GM19324 (cell line): ENCODE data around the gene USP53.
"Not testable (repeated sequence)": the region's sequence is repeated elsewhere in the genome, so short reads cannot be mapped to it uniquely, and the experiment has no call there.

Experiments
- ATAC-seq: cut with Tn5 transposase; IDR thresholded peaks from one replicate; pipeline ENCODE4 v1.9.1; 2021; ENCODE audit warnings: mild to moderate bottlenecking, moderate library complexity; ENCODE audit not compliant: unreplicated experiment, low FRiP score

USP53 gene

DNA sequence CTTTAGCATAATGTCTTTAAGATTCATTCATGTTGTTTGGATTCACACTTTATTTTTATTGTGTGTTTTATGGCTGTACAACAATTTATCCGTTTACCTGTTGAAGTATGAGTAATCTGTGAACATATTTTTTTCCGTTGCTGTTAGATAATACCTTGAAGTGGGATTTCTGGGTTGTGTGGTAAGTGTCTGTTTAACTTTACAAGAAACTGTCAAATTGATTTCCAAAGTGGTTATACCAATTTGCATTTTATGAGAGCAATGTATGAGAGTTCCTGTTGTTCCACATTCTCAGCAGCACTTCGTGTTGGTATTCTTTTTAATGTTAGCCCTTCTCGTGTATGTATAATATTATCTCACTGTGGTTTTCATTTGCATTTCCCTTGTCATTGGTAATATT is 53.6 kb downstream of the USP53 start:
- ATAC-seq, result no peak

- ATAC-seq, result no peak
Measured at GRCh38 chr4:119268466-119268865, 56.0 kb downstream of the USP53 start.

DNA sequence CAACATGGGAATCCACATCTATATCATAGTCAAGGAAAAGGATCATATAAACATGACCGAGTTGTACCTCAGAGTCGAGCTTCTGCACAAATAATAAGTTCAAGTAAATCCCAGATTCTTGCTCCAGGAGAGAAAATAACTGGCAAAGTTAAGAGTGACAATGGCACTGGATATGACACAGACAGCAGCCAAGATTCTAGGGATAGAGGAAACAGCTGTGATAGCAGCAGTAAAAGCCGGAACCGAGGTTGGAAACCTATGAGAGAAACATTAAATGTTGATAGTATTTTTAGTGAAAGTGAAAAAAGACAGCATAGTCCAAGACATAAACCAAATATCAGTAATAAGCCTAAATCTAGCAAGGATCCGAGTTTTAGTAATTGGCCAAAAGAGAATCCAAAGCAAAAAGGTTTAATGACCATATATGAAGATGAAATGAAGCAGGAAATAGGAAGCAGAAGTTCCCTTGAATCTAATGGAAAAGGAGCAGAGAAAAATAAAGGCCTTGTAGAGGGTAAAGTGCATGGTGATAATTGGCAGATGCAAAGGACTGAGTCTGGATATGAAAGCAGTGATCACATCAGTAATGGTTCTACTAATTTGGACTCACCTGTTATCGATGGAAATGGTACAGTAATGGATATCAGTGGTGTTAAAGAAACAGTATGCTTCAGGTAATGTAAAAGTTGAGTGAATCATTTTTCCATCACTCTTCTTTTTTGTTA is 59.0 kb downstream of the USP53 start:
- no peak for ATAC-seq

DNA sequence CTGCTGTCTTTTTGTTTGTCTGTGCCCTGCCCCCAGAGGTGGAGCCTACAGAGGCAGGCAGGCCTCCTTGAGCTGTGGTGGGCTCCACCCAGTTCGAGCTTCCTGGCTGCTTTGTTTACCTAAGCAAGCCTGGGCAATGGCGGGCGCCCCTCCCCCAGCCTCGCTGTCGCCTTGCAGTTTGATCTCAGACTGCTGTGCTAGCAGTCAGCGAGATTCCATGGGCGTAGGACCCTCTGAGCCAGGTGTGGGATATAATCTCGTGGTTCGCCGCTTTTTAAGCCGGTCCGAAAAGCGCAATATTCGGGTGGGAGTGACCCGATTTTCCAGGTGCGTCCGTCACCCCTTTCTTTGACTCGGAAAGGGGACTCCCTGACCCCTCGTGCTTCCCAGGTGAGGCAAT is 67.0 kb downstream of the USP53 start:
- not testable (repeated sequence) for ATAC-seq

DNA sequence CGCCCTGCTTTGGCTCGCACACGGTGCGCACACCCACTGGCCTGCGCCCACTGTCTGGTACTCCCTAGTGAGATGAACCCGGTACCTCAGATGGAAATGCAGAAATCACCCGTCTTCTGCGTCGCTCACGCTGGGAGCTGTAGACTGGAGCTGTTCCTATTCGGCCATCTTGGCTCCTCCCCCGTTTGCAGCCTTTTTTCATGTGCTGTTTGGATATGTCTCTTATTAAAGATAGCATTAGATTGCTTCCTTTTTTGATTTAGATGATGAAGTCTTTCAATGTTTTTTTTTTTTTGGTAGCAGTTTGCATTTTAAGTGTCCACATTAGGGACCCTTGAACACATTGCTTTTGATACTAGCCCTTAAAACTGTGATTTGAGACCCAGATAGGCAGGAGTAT is 67.4 kb downstream of the USP53 start:
- not testable (repeated sequence) for ATAC-seq

- no peak for ATAC-seq
Measured at GRCh38 chr4:119281393-119281792, 68.9 kb downstream of the USP53 start.

- ATAC-seq, result peak; percentile 68
Measured at GRCh38 chr4:119284876-119285780, 72.6 kb downstream of the USP53 start.

GRCh38 chr4:119286377-119287002 is 74.0 kb downstream of the USP53 start:
- no peak for ATAC-seq

GRCh38 chr4:119289313-119289712 is 76.8 kb downstream of the USP53 start:
- no peak for ATAC-seq

DNA sequence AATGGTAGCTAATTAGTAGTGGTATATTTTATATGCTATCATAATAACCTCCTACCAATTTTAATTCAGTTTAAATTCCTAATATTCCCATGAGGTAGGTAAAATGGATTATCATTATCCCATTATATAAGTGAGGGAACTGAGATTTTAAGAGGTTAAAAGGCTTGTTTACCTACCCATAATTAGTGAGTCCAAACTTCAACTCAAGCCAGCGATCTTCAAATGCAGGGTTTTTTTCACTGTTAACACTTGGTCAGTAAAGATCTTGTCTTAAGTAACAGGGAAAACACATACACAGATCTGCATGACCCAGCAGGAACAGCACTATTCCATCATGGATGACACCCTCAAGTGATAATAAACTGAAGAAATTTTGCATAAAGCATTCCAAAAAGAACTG is 78.1 kb downstream of the USP53 start:
- no peak for ATAC-seq

GRCh38 chr4:119296356-119296755 is 83.8 kb downstream of the USP53 start:
- ATAC-seq, result no peak

- no peak for ATAC-seq
Measured at GRCh38 chr4:119297795-119298194, 85.3 kb downstream of the USP53 start.

DNA sequence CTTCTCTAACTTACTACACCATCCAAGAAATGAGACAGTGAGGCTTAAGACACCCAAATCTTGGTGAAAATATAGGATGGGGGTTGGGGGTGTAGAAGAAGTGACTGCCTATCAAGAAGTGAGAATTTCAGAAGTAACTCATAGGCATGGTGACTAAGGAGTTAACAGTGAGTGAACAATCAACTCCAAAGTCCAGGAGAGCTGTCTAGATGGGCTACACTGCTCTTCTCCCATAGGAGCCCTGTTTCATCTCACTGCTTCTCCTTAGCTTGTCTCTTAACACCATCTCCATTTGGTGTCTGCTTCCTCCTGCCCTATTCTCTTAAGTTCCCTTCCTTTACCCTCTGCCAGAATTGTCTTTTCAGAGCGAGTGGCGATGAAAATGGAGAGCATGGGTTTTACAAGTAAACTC is 86.8 kb downstream of the USP53 start:
- ATAC-seq, result no peak

DNA sequence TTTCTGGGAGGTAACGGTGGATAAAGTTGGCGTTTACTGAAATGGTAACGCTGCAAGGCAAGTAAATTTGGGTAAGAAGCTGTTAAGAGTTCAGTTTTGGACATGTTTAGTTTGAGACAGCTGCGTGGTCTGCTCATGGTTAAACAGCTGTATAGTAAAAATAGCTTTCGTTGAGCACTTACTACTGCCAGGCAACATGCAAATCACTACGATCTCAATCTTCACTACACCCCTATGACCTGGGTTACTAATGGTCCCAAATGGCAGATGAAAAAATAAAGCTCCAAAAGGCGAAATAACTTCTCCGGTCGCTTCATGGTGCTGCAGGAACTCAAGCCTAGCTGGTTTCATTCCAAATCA is 87.2 kb downstream of the USP53 start:
- peak; percentile 58 for ATAC-seq

DNA sequence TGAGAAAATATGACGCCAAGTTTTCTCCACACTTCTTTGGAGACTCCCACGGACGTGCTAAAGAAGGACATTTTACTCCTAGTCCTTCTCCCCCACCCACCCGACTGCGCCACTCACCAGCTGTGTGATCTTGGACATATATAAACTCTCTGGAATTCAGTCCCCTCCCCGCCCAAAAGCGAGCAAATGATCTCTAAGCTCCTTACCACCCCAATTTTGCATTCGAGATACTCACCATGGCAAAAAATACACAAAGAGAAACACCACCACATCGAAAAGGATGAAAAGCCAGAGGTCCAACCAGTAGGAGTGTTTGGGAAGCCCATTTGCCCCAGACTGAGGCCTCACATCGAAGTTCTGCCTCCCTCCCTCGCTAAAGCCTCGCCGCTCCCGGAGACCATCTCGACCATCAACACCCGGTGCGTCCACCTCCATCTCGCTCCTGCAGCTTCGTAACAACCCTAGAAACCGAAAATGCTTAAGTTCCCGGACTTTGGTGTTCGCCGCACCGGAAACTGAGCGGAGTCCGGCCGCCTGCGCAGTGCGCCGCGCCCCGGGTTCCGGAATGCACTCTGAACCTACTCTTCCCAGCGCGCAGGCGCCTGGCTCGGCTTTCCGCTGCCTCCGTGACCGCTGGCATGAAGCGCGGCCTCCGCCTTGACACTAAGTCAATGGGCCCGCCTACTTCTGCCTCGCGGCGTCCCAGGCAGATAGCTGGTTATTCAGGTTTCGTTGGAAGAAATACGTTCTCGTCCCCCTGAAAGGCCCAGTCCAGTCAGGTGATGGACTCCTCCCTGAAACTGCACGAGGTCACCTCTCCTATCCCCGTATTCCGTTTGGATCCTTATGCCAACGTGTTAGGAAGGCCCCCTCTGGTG is 87.8 kb downstream of the USP53 start:
- ATAC-seq, result peak; percentile 99

GRCh38 chr4:119302073-119302832 is 89.7 kb downstream of the USP53 start:
- ATAC-seq, result no peak

DNA sequence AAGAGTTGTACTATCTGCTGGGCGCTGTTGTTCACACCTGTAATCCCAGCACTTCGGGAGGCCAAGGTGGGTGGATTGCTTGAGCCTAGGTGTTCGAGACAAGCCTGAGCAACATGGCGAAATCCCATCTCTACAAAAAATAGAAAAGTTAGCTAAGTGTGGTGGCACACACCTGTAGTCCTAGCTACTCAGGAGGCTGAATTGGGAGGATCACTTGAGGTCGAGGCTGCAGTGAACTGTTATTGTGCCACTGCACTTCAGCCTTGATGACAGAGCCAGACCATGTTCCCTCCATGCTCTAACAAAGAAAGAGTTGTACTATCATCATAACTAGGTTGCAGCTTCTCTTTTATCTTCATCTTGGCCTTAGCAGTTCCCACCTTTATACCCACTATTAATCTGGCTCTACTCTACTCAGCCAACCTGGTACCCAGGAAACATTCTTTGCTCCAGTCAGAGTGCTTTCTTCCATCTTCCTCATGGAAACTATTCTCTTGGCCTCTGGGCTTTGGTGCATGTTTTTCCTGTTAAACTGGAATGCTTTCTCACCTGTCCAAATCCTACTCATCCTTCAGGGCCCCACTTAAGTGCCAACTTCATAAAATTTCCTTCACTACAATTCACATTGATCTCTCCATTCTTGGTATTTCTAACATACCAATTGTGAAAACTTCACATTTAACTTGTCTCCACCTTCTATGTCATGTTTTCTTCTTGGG is 91.2 kb downstream of the USP53 start:
- no peak for ATAC-seq

DNA sequence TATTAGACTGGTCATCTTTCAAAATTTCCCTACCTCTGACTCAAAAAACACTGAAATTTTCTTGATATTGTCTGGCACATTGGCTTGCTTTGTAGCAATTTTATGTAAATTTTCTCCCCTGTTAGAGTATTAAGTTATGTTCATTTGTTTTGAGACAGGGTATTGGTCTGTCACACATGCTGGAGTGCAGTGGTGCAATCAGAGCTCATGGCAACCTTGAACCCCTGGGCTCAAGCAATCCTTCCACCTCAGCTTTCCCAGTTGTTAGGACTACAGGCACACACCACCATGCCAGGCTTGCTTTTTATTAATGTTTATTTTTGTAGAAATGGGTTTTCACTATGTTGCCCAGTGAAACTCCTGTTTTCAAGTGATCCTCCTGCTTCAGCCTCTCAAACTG is 91.9 kb downstream of the USP53 start:
- ATAC-seq, result no peak

GRCh38 chr4:119307606-119308005 is 95.1 kb downstream of the USP53 start:
- no peak for ATAC-seq
